ENCODE measurements around the gene GPHN. TPM values are rescaled to one million over a fixed set of nuclear protein-coding genes. Genes with fewer than 3 reads are reported as not detected.

Gene GPHN
- total and polyA plus RNA-seq, 2 of the 4 experiments (the other 2 are of a cell fraction), result 8.0 to 8.1 TPM

GRCh38 chr14:66824251-66824650, 316.3 kb downstream of the GPHN start:
- DNase-seq (no peak), ATAC-seq (ENCODE audit: low read depth) (no peak)
- TF ChIP-seq MXI1 (IDR thresholded peaks at IDR 0.05; ENCODE audit: borderline replicate concordance, low read depth, low read length) (no peak), RAD21 (IDR thresholded peaks at IDR 0.05; ENCODE audit: low read length) (no peak), FOS (IDR thresholded peaks at IDR 0.05; ENCODE audit: low read depth, low read length) (no peak), RCOR1 (IDR thresholded peaks at IDR 0.05; ENCODE audit: insufficient replicate concordance, low read length) (no peak), RFX5 (IDR thresholded peaks at IDR 0.05; ENCODE audit: low read depth, low read length) (no peak), CEBPB (IDR thresholded peaks at IDR 0.05; ENCODE audit: low read depth, low read length) (no peak), MAFK (IDR thresholded peaks at IDR 0.05; ENCODE audit: low read depth, low read length) (no peak), USF2 (IDR thresholded peaks at IDR 0.05; ENCODE audit: low read depth, low read length) (no peak), SMC3 (IDR thresholded peaks at IDR 0.05; ENCODE audit: low read depth, low read length) (no peak), POLR2A (IDR thresholded peaks at IDR 0.05; ENCODE audit: low read depth, low read length) (no peak), CTCF (conservative IDR thresholded peaks at IDR 0.05; ENCODE audit: low read depth, low read length) (no peak), CHD1 (IDR thresholded peaks at IDR 0.05; ENCODE audit: low read depth, low read length) (no peak), ELK1 (IDR thresholded peaks at IDR 0.05; ENCODE audit: borderline replicate concordance, low read depth, low read length) (no peak), NFE2L2 (IDR thresholded peaks at IDR 0.05; ENCODE audit: low read depth, low read length) (no peak), BHLHE40 (IDR thresholded peaks at IDR 0.05; ENCODE audit: low read depth, low read length) (no peak), MAZ (IDR thresholded peaks at IDR 0.05; ENCODE audit: borderline replicate concordance, low read depth, low read length) (no peak)
- H2AFZ ChIP-seq (replicated peaks; ENCODE audit: low read length, poor library complexity), result no peak overlapping the region
- no peak overlapping the region for H2BK20ac ChIP-seq (ENCODE audit: low read depth, low read length)
- no peak overlapping the region for H3K27ac ChIP-seq (ENCODE audit: insufficient read depth, low read length)
- POLR2A ChIA-PET (ENCODE audit: unreplicated experiment), result no interaction called here
- H3K9ac ChIP-seq (ENCODE audit: low read depth, low read length), result no peak overlapping the region
- H3K56ac ChIP-seq (ENCODE audit: extremely low read depth, insufficient read depth, low read length), result no peak overlapping the region
- H2AK5ac ChIP-seq (ENCODE audit: low read depth, low read length), result no peak overlapping the region
- H3K23ac ChIP-seq (ENCODE audit: low read depth, low read length), result no peak overlapping the region
- H3K36me3 ChIP-seq (ENCODE audit: control insufficient read depth, insufficient read depth, low read length), result no peaks in the 10 kb centered on the region
- no TSS peak for BruUV-seq (replicated peaks)
- H4K91ac ChIP-seq (ENCODE audit: insufficient read depth, low read depth, low read length), result no peak overlapping the region
- in situ Hi-C loops (cut with MboI; ENCODE audit: low sequenced_read_pairs) (no loop called here), intact Hi-C loops (cut with micrococcal nuclease) (no loop called here), dilution Hi-C loops (cut with HindIII; ENCODE audit: low sequenced_read_pairs, unreplicated experiment) (no loop called here)
- CTCF ChIA-PET, result no interaction called here
- H4K8ac ChIP-seq (ENCODE audit: low read depth in 2 of 2, low read length in 2 of 2), result no peak overlapping the region
- no peak overlapping the region for H2AK9ac ChIP-seq (replicated peaks; ENCODE audit: low read depth, low read length, poor library complexity)
- H2BK120ac ChIP-seq (ENCODE audit: low read depth, low read length), result no peak overlapping the region
- WGBS, 2 experiments (ENCODE audit: extremely low coverage in 2 of 2, insufficient read length in 1 of 2), result no CpG with 5 or more reads among the region's 2 CpGs
- H3K4me1 ChIP-seq (ENCODE audit: control insufficient read depth, insufficient read depth, low read length), result no peaks in the 10 kb centered on the region
- no peak overlapping the region for H2BK5ac ChIP-seq (ENCODE audit: low read depth, low read length, poor library complexity, severe bottlenecking)
- no peak overlapping the region for H3K14ac ChIP-seq (replicated peaks; ENCODE audit: low read depth, low read length)
- H3K4me2 ChIP-seq (ENCODE audit: low read depth, low read length), result no peak overlapping the region
- H3K9me3 ChIP-seq (ENCODE audit: control insufficient read depth, insufficient read depth, low read length), result no peaks in the 10 kb centered on the region
- H2BK15ac ChIP-seq (ENCODE audit: low read depth, low read length), result no peak overlapping the region
- no peaks in the 10 kb centered on the region for H3K79me1 ChIP-seq (ENCODE audit: low read depth in 1 of 2, low read length in 2 of 2)
- no peak overlapping the region for H3K18ac ChIP-seq (ENCODE audit: low read depth, low read length)
- H3K9me1 ChIP-seq (ENCODE audit: insufficient read depth, low read length), result no peaks in the 10 kb centered on the region
- H3K4ac ChIP-seq (ENCODE audit: low read depth, low read length), result no peak overlapping the region
- no peaks in the 10 kb centered on the region for H3K27me3 ChIP-seq (ENCODE audit: control insufficient read depth, insufficient read depth, low read length)
- H4K5ac ChIP-seq (ENCODE audit: low read depth, low read length), result no peak overlapping the region
- no peaks in the 10 kb centered on the region for H4K20me1 ChIP-seq (ENCODE audit: insufficient read depth, low read length)
- no peak overlapping the region for H3K4me3 ChIP-seq (ENCODE audit: insufficient read depth, low read depth, low read length)
